Activated CD4-positive, alpha-beta T cell treated with anti-CD3 and anti-CD28 coated beads, Interleukin-2, Interleukin-6, amounts not matched to agents 100 ng/mL and 50 ng/mL, durations not matched to agents 16 hours and 8 hours (primary cell): ENCODE measurements around the gene NNMT.

ENCODE experiments used
- DNase-seq: peaks from one replicate; pipeline ENCODE4 v3.0.0-alpha.2; 2020

The NNMT gene

GRCh38 chr11:114353443-114353842 lies 57.2 kb downstream of the NNMT start:
- DNase-seq: no peak

GRCh38 chr11:114354076-114354475 lies 57.9 kb downstream of the NNMT start:
- no peak for DNase-seq

- no peak for DNase-seq
Measured at GRCh38 chr11:114358716-114359115, 62.5 kb downstream of the NNMT start.

GRCh38 chr11:114359342-114359741 lies 63.1 kb downstream of the NNMT start:
- no peak for DNase-seq

- DNase-seq: no peak
Measured at GRCh38 chr11:114362326-114362725, 66.1 kb downstream of the NNMT start.

- no peak for DNase-seq
Measured at GRCh38 chr11:114362958-114363357, 66.8 kb downstream of the NNMT start.
